Liver (tissue), 9 donors: ENCODE data around the gene CETN1. TPM values are rescaled to one million over a fixed set of nuclear protein-coding genes. Genes with fewer than 3 reads are reported as not detected.

Experiments
- DNase-seq: peaks from one replicate; pipeline ENCODE4 v3.0.0-alpha.2; 2017; ENCODE audit warnings: low spot score
- H3K27ac ChIP-seq, 2 donors: one replicate each; pipeline ENCODE4 v1.7.0; 2013; ENCODE audit warnings: inconsistent platforms in 2 of 2, low read length in 2 of 2, control low read depth in 1 of 2, low read depth in 1 of 2, mild to moderate bottlenecking in 1 of 2
- H3K27me3 ChIP-seq, 4 donors: one replicate each; pipeline versions ENCODE4 v1.6.1 to v1.7.0; 2013; ENCODE audit warnings: low read length in 3 of 4, inconsistent platforms in 1 of 4, mild to moderate bottlenecking in 1 of 4, moderate library complexity in 1 of 4; ENCODE audit not compliant: control insufficient read depth in 4 of 4, insufficient read depth in 4 of 4
- H3K36me3 ChIP-seq, 4 donors: one replicate each; pipeline versions ENCODE4 v1.6.1 to v1.7.0; 2013; ENCODE audit warnings: low read length in 3 of 4, mild to moderate bottlenecking in 3 of 4, low read depth in 1 of 4, moderate library complexity in 1 of 4; ENCODE audit not compliant: control insufficient read depth in 4 of 4, insufficient read depth in 3 of 4
- H3K4me1 ChIP-seq, 4 donors: one replicate each; pipeline versions ENCODE4 v1.6.1 to v1.7.0; 2013; ENCODE audit warnings: low read length in 3 of 4, mild to moderate bottlenecking in 3 of 4, moderate library complexity in 1 of 4; ENCODE audit not compliant: control insufficient read depth in 4 of 4, insufficient read depth in 4 of 4
- H3K4me3 ChIP-seq, 3 donors: one replicate each; pipeline versions ENCODE4 v1.6.1 to v1.7.0; 2013; ENCODE audit warnings: low read length in 3 of 3, control low read depth in 1 of 3, low read depth in 1 of 3, mild to moderate bottlenecking in 1 of 3
- H3K9ac ChIP-seq, 2 donors: one replicate each; pipeline ENCODE4 v1.7.0; 2013; ENCODE audit warnings: low read length in 2 of 2, mild to moderate bottlenecking in 2 of 2, moderate library complexity in 2 of 2, control low read depth in 1 of 2, low read depth in 1 of 2
- H3K9me3 ChIP-seq, 4 donors: one replicate each; pipeline versions ENCODE4 v1.6.1 to v1.7.0; 2013; ENCODE audit warnings: low read length in 3 of 4; ENCODE audit not compliant: control insufficient read depth in 4 of 4
- EGR1 ChIP-seq, 2 donors: IDR thresholded peaks; 2 replicates each; pipeline ENCODE4 v1.6.1; 2016 to 2018; ENCODE audit warnings: antibody characterized with exemption in 2 of 2, low read depth in 2 of 2
- FOXA2 ChIP-seq: IDR thresholded peaks from 2 replicates; pipeline ENCODE4 v1.6.1; 2016; ENCODE audit warnings: antibody characterized with exemption
- GABPA ChIP-seq, 2 donors: IDR thresholded peaks in 1 of 2; conservative IDR thresholded peaks in 1 of 2; 2 replicates each; pipeline ENCODE4 v1.6.1; 2016; ENCODE audit warnings: antibody characterized with exemption in 2 of 2, mild to moderate bottlenecking in 1 of 2, moderate library complexity in 1 of 2
- HNF4A ChIP-seq, 2 donors: conservative IDR thresholded peaks; 2 replicates each; pipeline ENCODE4 v1.6.1; 2016; ENCODE audit warnings: antibody characterized with exemption in 2 of 2, mild to moderate bottlenecking in 2 of 2
- NR2F2 ChIP-seq: IDR thresholded peaks from 2 replicates; pipeline ENCODE4 v1.6.1; 2016; ENCODE audit warnings: antibody characterized with exemption
- RXRA ChIP-seq, 2 donors: IDR thresholded peaks; 2 replicates each; pipeline ENCODE4 v1.6.1; 2017 to 2018; ENCODE audit warnings: antibody characterized with exemption in 2 of 2, mild to moderate bottlenecking in 1 of 2
- SP1 ChIP-seq: IDR thresholded peaks from 2 replicates; pipeline ENCODE4 v1.6.1; 2018; ENCODE audit warnings: antibody characterized with exemption, mild to moderate bottlenecking
- YY1 ChIP-seq: IDR thresholded peaks from 2 replicates; pipeline ENCODE4 v1.6.1; 2016; ENCODE audit warnings: antibody characterized with exemption, mild to moderate bottlenecking
- WGBS: extraction: QIAGEN DNeasy Blood & Tissue Kit; methylation state at CpG from one replicate; pipeline ENCODE4 v1.1.7; 2013; 5-methylcytosine and 5-hydroxymethylcytosine counted together
- polyA plus RNA-seq, 2 donors: library from polyadenylated mRNA; stranded (reverse) in 1 of 2; unstranded in 1 of 2; fragments of 200-250 nt in 1 of 2; fragments of >200 nt in 1 of 2; fragmentation: Nextera tagmentation in 1 of 2; extraction: Ambion mirVana in 1 of 2; gene quantifications; one replicate each; pipeline versions ENCODE4 v1.2.1 to v1.2.3, GENCODE V29; 2013 to 2015
- total RNA-seq, 2 donors: library from RNA; depleted of rRNA; stranded (reverse); fragments of >200 nt; gene quantifications; one replicate each; pipeline ENCODE4 v1.2.3, GENCODE V29; 2014
- TF ChIP-seq, protein P1 (sequence below): fragments of 150-350 bp; IDR thresholded peaks from 2 replicates; pipeline ENCODE4 v1.5.1; 2017; ENCODE audit warnings: improper control_type of control experiment, low read depth, low read length; ENCODE audit not compliant: missing input control
- TF ChIP-seq, protein P2 (sequence below): IDR thresholded peaks from 2 replicates; pipeline ENCODE4 v1.6.1; 2016; ENCODE audit warnings: antibody characterized with exemption
- TF ChIP-seq, protein P3 (sequence below): IDR thresholded peaks from 2 replicates; pipeline ENCODE4 v1.6.1; 2016; ENCODE audit warnings: antibody characterized with exemption, mild to moderate bottlenecking
- TF ChIP-seq, protein P4 (sequence below): IDR thresholded peaks from 2 replicates; pipeline ENCODE4 v1.6.1; 2016; ENCODE audit warnings: antibody characterized with exemption
- donor health status: healthy.
- donor health status: healthy.
- donor health status: healthy.
- donor health status: healthy.
- donor health status: healthy.

The CETN1 gene
- total and polyA plus RNA-seq, 4 donors = not detected

DNA sequence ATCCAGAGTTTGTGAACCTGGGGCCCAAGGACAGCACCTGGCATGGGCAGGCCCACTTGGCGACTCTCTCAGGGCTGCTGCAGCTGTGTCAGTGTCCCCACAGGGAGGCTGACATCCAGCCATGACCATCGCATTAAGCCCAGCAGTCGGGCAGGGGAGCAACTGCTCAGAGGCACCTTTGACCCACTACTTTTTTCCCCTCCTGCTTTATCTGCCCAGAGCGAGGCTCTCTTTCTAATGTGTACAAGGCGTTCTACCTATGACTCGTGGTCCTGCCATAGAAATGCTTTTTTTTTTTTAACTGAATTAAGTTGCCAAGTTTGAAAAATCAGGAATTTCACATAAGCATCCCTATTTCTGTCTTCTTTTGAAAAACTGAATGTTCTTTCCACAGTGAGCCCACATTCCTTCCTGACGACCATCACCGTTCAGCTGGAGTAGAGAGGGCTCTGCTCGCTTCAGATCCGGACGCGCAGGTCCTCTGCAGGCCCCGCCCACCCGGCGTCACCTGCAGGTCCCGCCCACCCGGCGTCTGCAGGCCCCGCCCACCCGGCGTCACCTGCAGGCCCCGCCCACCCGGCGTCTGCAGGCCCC is 16.2 kb downstream of the CETN1 start (continued):
- TF ChIP-seq, protein P1, sequence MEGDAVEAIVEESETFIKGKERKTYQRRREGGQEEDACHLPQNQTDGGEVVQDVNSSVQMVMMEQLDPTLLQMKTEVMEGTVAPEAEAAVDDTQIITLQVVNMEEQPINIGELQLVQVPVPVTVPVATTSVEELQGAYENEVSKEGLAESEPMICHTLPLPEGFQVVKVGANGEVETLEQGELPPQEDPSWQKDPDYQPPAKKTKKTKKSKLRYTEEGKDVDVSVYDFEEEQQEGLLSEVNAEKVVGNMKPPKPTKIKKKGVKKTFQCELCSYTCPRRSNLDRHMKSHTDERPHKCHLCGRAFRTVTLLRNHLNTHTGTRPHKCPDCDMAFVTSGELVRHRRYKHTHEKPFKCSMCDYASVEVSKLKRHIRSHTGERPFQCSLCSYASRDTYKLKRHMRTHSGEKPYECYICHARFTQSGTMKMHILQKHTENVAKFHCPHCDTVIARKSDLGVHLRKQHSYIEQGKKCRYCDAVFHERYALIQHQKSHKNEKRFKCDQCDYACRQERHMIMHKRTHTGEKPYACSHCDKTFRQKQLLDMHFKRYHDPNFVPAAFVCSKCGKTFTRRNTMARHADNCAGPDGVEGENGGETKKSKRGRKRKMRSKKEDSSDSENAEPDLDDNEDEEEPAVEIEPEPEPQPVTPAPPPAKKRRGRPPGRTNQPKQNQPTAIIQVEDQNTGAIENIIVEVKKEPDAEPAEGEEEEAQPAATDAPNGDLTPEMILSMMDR = no peak
- TF ChIP-seq, protein P2, sequence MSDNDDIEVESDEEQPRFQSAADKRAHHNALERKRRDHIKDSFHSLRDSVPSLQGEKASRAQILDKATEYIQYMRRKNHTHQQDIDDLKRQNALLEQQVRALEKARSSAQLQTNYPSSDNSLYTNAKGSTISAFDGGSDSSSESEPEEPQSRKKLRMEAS = no peak
- TF ChIP-seq EGR1 (IDR thresholded peaks at IDR 0.05; ENCODE audit: low read depth in 2 of 2) (no peak), YY1 (no peak), NR2F2 (no peak), HNF4A (conservative IDR thresholded peaks at IDR 0.05) (no peak)

DNA sequence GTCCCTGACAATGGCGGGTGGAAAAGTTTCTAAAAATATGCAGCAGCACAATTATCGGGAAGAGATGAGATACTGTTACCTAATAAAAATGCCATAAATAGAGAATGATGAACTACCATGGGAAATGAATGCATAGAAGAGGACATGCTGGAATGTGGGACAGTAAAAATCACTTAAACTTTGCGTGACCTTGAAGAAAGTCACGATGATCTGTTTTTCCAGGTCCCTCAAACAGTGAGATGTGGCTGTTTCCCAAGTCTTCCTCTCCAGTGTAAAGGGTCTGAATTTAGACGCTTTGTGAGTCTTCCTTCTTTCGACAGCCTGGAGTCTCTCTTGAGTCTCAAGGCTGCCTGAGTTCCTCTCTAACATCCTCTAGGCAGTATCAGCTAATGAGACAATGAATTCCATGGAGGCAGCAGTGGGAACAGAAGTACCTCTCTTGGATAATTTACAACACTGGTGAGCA is 18.0 kb downstream of the CETN1 start:
- WGBS = 59% methylated on average over 6 of the region's 6 CpGs

More for the DNA sequence above, 18.0 kb downstream of the CETN1 start:
- TF ChIP-seq YY1 (no peak), GABPA (IDR thresholded peaks at IDR 0.05 in 1 of 2, conservative IDR thresholded peaks at IDR 0.05 in 1 of 2) (no peak), EGR1 (IDR thresholded peaks at IDR 0.05; ENCODE audit: low read depth in 2 of 2) (no peak), HNF4A (conservative IDR thresholded peaks at IDR 0.05) (no peak), SP1 (no peak), RXRA (IDR thresholded peaks at IDR 0.05) (no peak), FOXA2 (no peak), NR2F2 (no peak)
- TF ChIP-seq, protein P3, sequence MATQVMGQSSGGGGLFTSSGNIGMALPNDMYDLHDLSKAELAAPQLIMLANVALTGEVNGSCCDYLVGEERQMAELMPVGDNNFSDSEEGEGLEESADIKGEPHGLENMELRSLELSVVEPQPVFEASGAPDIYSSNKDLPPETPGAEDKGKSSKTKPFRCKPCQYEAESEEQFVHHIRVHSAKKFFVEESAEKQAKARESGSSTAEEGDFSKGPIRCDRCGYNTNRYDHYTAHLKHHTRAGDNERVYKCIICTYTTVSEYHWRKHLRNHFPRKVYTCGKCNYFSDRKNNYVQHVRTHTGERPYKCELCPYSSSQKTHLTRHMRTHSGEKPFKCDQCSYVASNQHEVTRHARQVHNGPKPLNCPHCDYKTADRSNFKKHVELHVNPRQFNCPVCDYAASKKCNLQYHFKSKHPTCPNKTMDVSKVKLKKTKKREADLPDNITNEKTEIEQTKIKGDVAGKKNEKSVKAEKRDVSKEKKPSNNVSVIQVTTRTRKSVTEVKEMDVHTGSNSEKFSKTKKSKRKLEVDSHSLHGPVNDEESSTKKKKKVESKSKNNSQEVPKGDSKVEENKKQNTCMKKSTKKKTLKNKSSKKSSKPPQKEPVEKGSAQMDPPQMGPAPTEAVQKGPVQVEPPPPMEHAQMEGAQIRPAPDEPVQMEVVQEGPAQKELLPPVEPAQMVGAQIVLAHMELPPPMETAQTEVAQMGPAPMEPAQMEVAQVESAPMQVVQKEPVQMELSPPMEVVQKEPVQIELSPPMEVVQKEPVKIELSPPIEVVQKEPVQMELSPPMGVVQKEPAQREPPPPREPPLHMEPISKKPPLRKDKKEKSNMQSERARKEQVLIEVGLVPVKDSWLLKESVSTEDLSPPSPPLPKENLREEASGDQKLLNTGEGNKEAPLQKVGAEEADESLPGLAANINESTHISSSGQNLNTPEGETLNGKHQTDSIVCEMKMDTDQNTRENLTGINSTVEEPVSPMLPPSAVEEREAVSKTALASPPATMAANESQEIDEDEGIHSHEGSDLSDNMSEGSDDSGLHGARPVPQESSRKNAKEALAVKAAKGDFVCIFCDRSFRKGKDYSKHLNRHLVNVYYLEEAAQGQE = no peak
- TF ChIP-seq, protein P4, sequence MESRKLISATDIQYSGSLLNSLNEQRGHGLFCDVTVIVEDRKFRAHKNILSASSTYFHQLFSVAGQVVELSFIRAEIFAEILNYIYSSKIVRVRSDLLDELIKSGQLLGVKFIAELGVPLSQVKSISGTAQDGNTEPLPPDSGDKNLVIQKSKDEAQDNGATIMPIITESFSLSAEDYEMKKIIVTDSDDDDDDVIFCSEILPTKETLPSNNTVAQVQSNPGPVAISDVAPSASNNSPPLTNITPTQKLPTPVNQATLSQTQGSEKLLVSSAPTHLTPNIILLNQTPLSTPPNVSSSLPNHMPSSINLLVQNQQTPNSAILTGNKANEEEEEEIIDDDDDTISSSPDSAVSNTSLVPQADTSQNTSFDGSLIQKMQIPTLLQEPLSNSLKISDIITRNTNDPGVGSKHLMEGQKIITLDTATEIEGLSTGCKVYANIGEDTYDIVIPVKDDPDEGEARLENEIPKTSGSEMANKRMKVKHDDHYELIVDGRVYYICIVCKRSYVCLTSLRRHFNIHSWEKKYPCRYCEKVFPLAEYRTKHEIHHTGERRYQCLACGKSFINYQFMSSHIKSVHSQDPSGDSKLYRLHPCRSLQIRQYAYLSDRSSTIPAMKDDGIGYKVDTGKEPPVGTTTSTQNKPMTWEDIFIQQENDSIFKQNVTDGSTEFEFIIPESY = no peak
- peaks cover 3 to 5% (median 4%) of the 10 kb centered on the region in 4 donors for H3K4me1 ChIP-seq
- no peak for DNase-seq
- peaks cover 0 to 7% (median under 1%) of the 10 kb centered on the region in 4 donors for H3K27me3 ChIP-seq
- H3K27ac ChIP-seq = no peak overlapping the region
- no peaks in the 10 kb centered on the region for H3K36me3 ChIP-seq
- no peak overlapping the region for H3K9ac ChIP-seq
- no peak overlapping the region for H3K4me3 ChIP-seq
- H3K9me3 ChIP-seq = no peaks in the 10 kb centered on the region
